ENCODE results near the gene PMPCA.
"Not testable (repeated sequence)": the region's sequence is repeated elsewhere in the genome, so short reads cannot be mapped to it uniquely, and the experiment has no call there.

PMPCA gene

GRCh38 chr9:136412962-136413361 is 2.5 kb downstream of the PMPCA start:
- DNase-seq (no peak), ATAC-seq (no peak)
- no peaks in the 10 kb centered on the region for H3K9me3 Mint-ChIP-seq
- no peak overlapping the region for H3K4me3 Mint-ChIP-seq
- H3K4me1 Mint-ChIP-seq: peaks cover 41% of the 10 kb centered on the region
- H3K27ac Mint-ChIP-seq: no peak overlapping the region
- H3K27me3 Mint-ChIP-seq: no peaks in the 10 kb centered on the region

GRCh38 chr9:136416427-136416826 is 6.0 kb downstream of the PMPCA start:
- Mint-ChIP-seq H3K27ac (peak overlapping the region in 1 of 2 donors; percentile 12), H3K9me3 (no peaks in the 10 kb centered on the region), H3K27me3 (no peaks in the 10 kb centered on the region), H3K4me1 (peaks cover 13% of the 10 kb centered on the region), H3K4me3 (no peak overlapping the region)
- ATAC-seq (no peak), DNase-seq (no peak)

DNA sequence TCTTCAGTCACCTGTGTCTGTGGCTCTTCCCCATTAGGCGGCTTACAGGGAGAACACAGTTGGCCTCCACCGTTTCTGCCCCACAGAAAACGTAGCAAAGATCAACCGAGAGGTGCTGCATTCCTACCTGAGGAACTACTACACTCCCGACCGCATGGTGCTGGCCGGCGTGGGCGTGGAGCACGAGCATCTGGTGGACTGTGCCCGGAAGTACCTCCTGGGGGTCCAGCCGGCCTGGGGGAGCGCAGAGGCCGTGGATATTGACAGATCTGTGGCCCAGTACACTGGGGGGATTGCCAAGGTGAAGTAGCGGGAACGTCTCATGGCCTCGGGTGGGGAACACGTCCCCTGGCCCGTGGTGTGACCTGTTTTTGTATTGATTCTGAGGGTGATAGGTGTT is 6.5 kb downstream of the PMPCA start:
- ATAC-seq (no peak), DNase-seq (no peak)
- peak overlapping the region; percentile 12 to 41 for H3K27ac Mint-ChIP-seq
- peaks cover 8% of the 10 kb centered on the region for H3K4me1 Mint-ChIP-seq
- H3K4me3 Mint-ChIP-seq: no peak overlapping the region
- H3K27me3 Mint-ChIP-seq: no peaks in the 10 kb centered on the region
- no peaks in the 10 kb centered on the region for H3K9me3 Mint-ChIP-seq

DNA sequence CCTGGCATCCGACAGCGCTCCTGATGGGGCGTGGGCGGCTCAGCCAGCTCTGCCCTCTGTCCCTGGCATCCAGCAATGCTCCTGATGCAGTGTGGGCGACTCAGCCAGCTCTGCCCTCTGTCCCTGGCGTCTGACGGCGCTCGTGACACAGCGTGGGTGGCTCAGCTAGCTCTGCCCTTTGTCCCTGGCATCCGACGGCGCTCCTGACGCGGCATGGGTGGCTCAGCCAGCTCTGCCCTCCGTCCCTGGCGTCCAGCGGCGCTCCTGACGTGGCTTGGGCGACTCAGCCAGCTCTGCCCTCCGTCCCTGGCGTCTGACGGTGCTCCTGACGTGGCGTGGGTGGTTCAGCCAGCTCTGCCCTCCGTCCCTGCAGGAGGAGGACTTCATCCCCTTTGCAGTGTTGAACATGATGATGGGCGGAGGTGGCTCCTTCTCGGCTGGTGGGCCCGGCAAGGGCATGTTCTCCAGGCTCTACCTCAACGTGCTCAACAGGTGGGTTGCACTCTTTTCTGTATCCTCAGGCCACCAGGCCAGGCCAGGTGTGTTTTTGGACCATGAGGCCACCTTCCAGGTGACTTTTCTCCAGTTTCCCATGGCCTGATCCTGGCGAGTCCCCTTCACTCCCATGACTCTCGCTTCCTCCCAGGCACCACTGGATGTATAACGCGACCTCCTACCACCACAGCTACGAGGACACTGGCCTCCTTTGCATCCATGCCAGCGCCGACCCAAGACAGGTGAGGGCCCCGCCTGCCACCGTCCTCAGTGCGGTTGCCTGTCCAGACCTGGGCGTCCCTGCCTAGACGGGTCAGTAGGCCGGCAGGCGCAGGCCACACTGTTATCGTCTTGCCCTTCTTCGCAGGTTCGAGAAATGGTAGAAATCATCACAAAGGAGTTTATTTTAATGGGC is 8.0 kb downstream of the PMPCA start:
- H3K9me3 Mint-ChIP-seq: no peaks in the 10 kb centered on the region
- no peak for DNase-seq
- no peak overlapping the region for H3K27ac Mint-ChIP-seq
- H3K4me1 Mint-ChIP-seq: no peaks in the 10 kb centered on the region
- H3K27me3 Mint-ChIP-seq: no peaks in the 10 kb centered on the region
- no peak overlapping the region for H3K4me3 Mint-ChIP-seq
- ATAC-seq: no peak

- H3K9me3 Mint-ChIP-seq: no peaks in the 10 kb centered on the region
- no peaks in the 10 kb centered on the region for H3K27me3 Mint-ChIP-seq
- DNase-seq: no peak
- no peak overlapping the region for H3K27ac Mint-ChIP-seq
- ATAC-seq: no peak
- H3K4me1 Mint-ChIP-seq: no peaks in the 10 kb centered on the region
- H3K4me3 Mint-ChIP-seq: no peak overlapping the region
Observed at GRCh38 chr9:136419092-136419420, 8.6 kb downstream of the PMPCA start.

DNA sequence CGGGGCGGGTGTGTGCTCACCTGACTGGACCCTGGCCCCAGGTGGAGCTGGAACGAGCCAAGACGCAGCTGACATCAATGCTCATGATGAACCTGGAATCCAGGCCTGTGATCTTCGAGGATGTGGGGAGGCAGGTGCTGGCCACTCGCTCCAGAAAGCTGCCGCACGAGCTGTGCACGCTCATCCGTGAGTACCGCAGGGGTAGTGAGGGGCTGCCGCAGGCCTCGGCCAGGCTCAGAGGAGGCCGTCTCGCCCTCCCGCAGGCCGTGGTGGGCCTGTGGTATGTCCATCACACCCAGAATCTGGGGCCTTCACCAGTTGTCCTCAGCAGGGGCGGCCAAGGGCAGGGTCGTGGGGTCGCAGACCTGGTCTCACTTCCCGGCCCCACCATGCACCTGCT is 11.3 kb downstream of the PMPCA start:
- ATAC-seq (no peak), DNase-seq (no peak)
- H3K27ac Mint-ChIP-seq: no peak overlapping the region
- peaks cover 6% of the 10 kb centered on the region for H3K4me1 Mint-ChIP-seq
- H3K4me3 Mint-ChIP-seq: no peak overlapping the region
- H3K9me3 Mint-ChIP-seq: no peaks in the 10 kb centered on the region
- H3K27me3 Mint-ChIP-seq: no peaks in the 10 kb centered on the region

DNA sequence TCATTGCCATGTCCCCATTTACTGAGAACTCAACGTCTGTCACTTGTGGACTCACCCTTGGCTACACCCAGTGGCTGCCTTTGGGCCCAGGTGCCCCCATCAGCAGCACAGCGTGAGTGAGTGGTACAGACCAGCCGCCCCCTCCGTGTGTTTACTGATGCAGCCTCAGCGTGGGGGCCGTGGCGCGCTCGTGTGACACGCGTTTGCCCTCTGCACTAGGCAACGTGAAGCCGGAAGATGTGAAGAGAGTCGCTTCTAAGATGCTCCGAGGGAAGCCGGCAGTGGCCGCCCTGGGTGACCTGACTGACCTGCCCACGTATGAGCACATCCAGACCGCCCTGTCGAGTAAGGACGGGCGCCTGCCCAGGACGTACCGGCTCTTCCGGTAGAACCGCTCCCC is 12.4 kb downstream of the PMPCA start:
- Mint-ChIP-seq H3K27ac (no peak overlapping the region), H3K4me3 (no peak overlapping the region), H3K4me1 (peaks cover 6% of the 10 kb centered on the region), H3K9me3 (no peaks in the 10 kb centered on the region), H3K27me3 (no peaks in the 10 kb centered on the region)
- DNase-seq (no peak), ATAC-seq (no peak)

- H3K4me3 Mint-ChIP-seq: no peak overlapping the region
- DNase-seq (no peak), ATAC-seq (no peak)
- no peaks in the 10 kb centered on the region for H3K9me3 Mint-ChIP-seq
- no peaks in the 10 kb centered on the region for H3K27me3 Mint-ChIP-seq
- peaks cover 6% of the 10 kb centered on the region for H3K4me1 Mint-ChIP-seq
- peak overlapping the region in 1 of 2 donors; percentile 83 for H3K27ac Mint-ChIP-seq
Observed at GRCh38 chr9:136423432-136424146, 13.1 kb downstream of the PMPCA start.

DNA sequence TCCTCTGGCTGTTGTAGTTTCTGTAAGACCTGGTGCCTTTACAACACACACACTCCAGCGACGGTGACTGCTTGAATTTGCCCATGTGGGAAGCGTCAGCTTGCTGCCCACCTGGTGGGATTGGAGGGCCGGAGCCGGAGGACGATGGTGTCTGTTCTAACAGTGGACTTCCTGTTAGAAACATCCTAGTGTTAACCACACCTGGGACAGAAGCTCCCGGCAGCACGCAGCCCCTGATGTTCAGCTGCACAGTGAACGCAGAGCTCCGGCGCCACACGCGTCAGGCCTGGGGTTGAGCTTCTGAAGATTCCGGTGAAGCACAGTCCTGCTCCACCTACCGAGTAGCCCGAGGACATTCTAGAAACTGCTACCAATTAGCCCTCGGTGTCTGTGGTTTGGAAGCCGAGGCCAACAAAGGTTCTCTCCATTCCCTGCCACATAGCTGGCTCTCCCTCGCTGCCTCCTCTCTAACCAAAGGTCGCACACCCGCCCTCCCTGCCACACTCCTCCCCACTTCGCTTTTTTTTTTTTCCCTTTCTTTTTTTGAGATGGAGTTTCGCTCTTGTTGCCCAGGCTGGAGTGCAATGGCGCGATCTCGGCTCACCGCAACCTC is 14.4 kb downstream of the PMPCA start:
- H3K9me3 Mint-ChIP-seq: no peaks in the 10 kb centered on the region
- DNase-seq: no peak
- peaks cover 6% of the 10 kb centered on the region for H3K4me1 Mint-ChIP-seq
- peak overlapping the region in 1 of 2 donors; percentile 56 for H3K27ac Mint-ChIP-seq
- no peak overlapping the region for H3K4me3 Mint-ChIP-seq
- no peaks in the 10 kb centered on the region for H3K27me3 Mint-ChIP-seq
- no peak for ATAC-seq

DNA sequence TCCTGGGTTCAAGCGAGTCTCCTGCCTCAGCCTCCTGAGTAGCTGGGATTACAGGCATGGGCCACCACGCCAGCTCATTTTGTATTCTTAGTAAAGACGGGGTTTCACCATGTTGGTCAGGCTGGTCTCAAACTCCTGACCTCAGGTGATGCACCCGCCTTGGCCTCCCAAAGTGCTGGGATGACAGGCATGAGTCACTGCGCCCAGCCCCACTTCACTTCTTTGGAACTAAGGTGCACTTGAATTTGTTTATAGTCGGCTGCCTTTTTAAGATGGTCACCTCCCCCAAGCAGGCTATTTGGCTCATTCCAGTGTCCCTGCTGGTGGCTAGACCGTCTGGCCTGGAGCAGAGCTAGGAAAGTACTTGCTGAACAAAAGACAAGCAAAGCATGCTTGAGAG is 14.9 kb downstream of the PMPCA start:
- H3K27me3 Mint-ChIP-seq, DNase-seq, ATAC-seq, H3K4me3 Mint-ChIP-seq, H3K9me3 Mint-ChIP-seq, H3K4me1 Mint-ChIP-seq: not testable (repeated sequence)
- H3K27ac Mint-ChIP-seq: peak overlapping the region in 1 of 2 donors; percentile 56

- Mint-ChIP-seq H3K27ac (no peak overlapping the region), H3K27me3 (no peaks in the 10 kb centered on the region), H3K4me3 (no peak overlapping the region), H3K4me1 (peaks cover 6% of the 10 kb centered on the region), H3K9me3 (no peaks in the 10 kb centered on the region)
- DNase-seq (no peak), ATAC-seq (no peak)
Observed at GRCh38 chr9:136426787-136427186, 16.3 kb downstream of the PMPCA start.

- no peak for DNase-seq
- no peak overlapping the region for H3K27ac Mint-ChIP-seq
- H3K4me3 Mint-ChIP-seq: no peak overlapping the region
- H3K9me3 Mint-ChIP-seq: no peaks in the 10 kb centered on the region
- no peak for ATAC-seq
- no peaks in the 10 kb centered on the region for H3K27me3 Mint-ChIP-seq
- peaks cover 6% of the 10 kb centered on the region for H3K4me1 Mint-ChIP-seq
Observed at GRCh38 chr9:136429075-136429628, 18.7 kb downstream of the PMPCA start.

DNA sequence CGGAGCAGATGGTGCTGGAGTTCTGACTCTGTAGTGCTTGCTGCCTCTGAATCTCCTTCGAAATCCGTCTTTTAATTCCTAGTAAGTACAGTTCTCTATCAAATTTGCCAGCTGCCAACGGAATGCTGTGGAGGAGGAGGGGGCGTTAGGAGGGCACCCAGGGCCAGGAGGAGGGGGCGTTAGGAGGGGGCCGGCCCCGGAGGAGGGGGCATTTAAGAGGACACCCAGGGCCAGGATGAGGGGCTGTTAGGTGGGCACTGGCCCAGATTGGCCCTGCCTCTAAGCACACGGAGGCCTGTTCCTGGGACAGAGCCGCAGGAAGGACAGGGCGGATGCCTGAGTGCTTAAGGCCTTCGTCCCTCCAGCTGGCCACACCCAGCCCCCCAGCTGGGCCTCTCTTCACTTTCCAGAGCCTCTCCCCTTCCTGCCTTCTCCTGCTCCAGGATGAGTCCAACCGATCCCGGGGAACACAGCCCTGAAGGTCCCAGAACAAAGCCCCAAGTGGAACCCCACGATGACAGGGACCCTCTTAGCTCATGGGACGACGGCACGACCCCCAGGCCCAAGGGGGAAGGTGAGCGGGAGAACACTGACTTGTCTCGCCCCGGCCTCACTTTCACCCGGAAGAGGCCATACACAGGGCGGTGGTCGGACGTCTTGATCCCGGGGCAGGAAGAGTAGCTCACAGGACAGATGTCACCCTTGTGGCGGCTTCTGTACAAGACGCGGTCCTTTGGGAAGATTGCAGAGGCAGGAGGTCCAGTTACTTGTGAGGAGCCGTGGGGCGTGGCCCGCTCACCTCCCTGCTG is 19.4 kb downstream of the PMPCA start:
- no peak overlapping the region for H3K27ac Mint-ChIP-seq

GRCh38 chr9:136430588-136431234 is 20.3 kb downstream of the PMPCA start:
- Mint-ChIP-seq H3K9me3 (no peaks in the 10 kb centered on the region), H3K4me3 (no peak overlapping the region), H3K4me1 (peaks cover 2% of the 10 kb centered on the region), H3K27me3 (no peaks in the 10 kb centered on the region), H3K27ac (no peak overlapping the region)
- ATAC-seq: no peak
- DNase-seq: no peak

More for the DNA sequence above, 19.4 kb downstream of the PMPCA start:
- DNase-seq (no peak), ATAC-seq (no peak)
- Mint-ChIP-seq H3K9me3 (no peaks in the 10 kb centered on the region), H3K27me3 (no peaks in the 10 kb centered on the region), H3K4me3 (no peak overlapping the region), H3K4me1 (peaks cover 6% of the 10 kb centered on the region)
